HL-60 (cell line): ENCODE measurements around the gene SLC25A47.

Experiments
- CTCF ChIP-seq: IDR thresholded peaks from one replicate; pipeline ENCODE4 v1.5.1; 2011; ENCODE audit warnings: low read length, control low read depth, inconsistent platforms; ENCODE audit not compliant: insufficient read depth
- GABPA ChIP-seq: IDR thresholded peaks from 2 replicates; pipeline ENCODE4 v1.6.1; 2012; ENCODE audit warnings: low read depth
- POLR2AphosphoS5 ChIP-seq: IDR thresholded peaks from 2 replicates; pipeline ENCODE4 v1.6.1; 2012; ENCODE audit warnings: low read depth
- SPI1 ChIP-seq: IDR thresholded peaks from 2 replicates; pipeline ENCODE4 v1.6.1; 2012; ENCODE audit warnings: low read depth, mild to moderate bottlenecking, borderline replicate concordance

- TF ChIP-seq CTCF, result no peak
- no peak for TF ChIP-seq POLR2AphosphoS5
- no peak for TF ChIP-seq SPI1
- no peak for TF ChIP-seq GABPA
Observed at GRCh38 chr14:100330388-100330931, 7.3 kb downstream of the SLC25A47 start.
